K562 (cell line): ENCODE data around the gene ETHE1. TPM values are rescaled to one million over a fixed set of nuclear protein-coding genes. Genes with fewer than 3 reads are reported as not detected.

Experiments
- ATAC-seq: fragments of 200-7000 bp; cut with Tn5 transposase; 3 replicates; pipeline ENCODE4 v1.9.1; 2020; ENCODE audit warnings: moderate library complexity
- BruUV-seq: library from RNA; stranded (reverse); fragments of 400-500 nt; replicated peaks from 2 replicates; lab custom pipeline; 2021; lab: Mats Ljungman, UMichigan
- CTCF ChIA-PET: fragments of 300-600 bp; formaldehyde crosslinking; extraction: SDS; loops from one replicate; lab custom pipeline; 2021; ENCODE audit warnings: low intra/inter-chr PET ratio; lab: Yijun Ruan, JAX
- POLR2A ChIA-PET: fragments of 300-600, 350-650 bp; sonication (Branson Sonifier 250); formaldehyde crosslinking; extraction: SDS; loops from one replicate; lab custom pipeline; 2021; ENCODE audit warnings: antibody characterized with exemption, inconsistent platforms; lab: Yijun Ruan, JAX
- DNase-seq, 4 experiments: peaks; one replicate each; pipeline versions ENCODE4 v3.0.0 to v3.0.0-alpha.2; 2011 to 2018; ENCODE audit warnings: low spot score in 3 of 4, mixed read lengths in 3 of 4; ENCODE audit errors: extremely low read depth in 1 of 4
- FAIRE-seq: peaks from 2 replicates; lab custom pipeline; 2011; peaks lifted over from hg19 to GRCh38; lab: Jason Lieb, UNC
- H2AFZ ChIP-seq: 2 replicates; pipeline ENCODE4 v1.6.0; 2011; ENCODE audit warnings: low read depth, low read length, control low read depth, inconsistent platforms
- H3K27ac ChIP-seq: fragments of 200-600 bp; 3 replicates; pipeline ENCODE4 v1.8.0; 2011; ENCODE audit warnings: low read depth, mild to moderate bottlenecking, control low read depth, inconsistent platforms, low read length, moderate library complexity, mixed read lengths; ENCODE audit errors: extremely low read depth
- H3K27me3 ChIP-seq, 2 experiments: fragments of 300-600 bp in 1 of 2; 2 replicates in 1 of 2; 3 replicates in 1 of 2; pipeline versions ENCODE4 v1.6.0 to v1.8.0; 2011; ENCODE audit warnings: inconsistent platforms in 2 of 2, low read length in 2 of 2, mild to moderate bottlenecking in 1 of 2, mixed read lengths in 1 of 2, moderate library complexity in 1 of 2; ENCODE audit not compliant: control insufficient read depth in 2 of 2, insufficient read depth in 2 of 2
- H3K36me3 ChIP-seq: fragments of 300-600 bp; 3 replicates; pipeline ENCODE4 v1.8.0; 2011; ENCODE audit warnings: mild to moderate bottlenecking, low read length, inconsistent platforms; ENCODE audit not compliant: control insufficient read depth, insufficient read depth
- H3K4me1 ChIP-seq, 2 experiments: fragments of 200-600 bp in 1 of 2; replicated peaks in 1 of 2; 2 replicates in 1 of 2; 3 replicates in 1 of 2; pipeline versions ENCODE4 v1.5.1 to v1.8.0; 2011; ENCODE audit warnings: inconsistent platforms in 2 of 2, low read length in 2 of 2, mild to moderate bottlenecking in 1 of 2, mixed read lengths in 1 of 2, moderate library complexity in 1 of 2; ENCODE audit not compliant: control insufficient read depth in 2 of 2, insufficient read depth in 2 of 2
- H3K4me2 ChIP-seq: 2 replicates; pipeline ENCODE4 v1.6.1; 2011; ENCODE audit warnings: low read length, control low read depth, inconsistent platforms, mixed read lengths; ENCODE audit not compliant: insufficient read depth
- H3K4me3 ChIP-seq: fragments of 200-600 bp; sonication (generic), shearing (Covaris generic); 2 replicates; pipeline ENCODE4 v1.5.1; 2016; ENCODE audit warnings: control low read depth, inconsistent platforms
- H3K79me2 ChIP-seq: fragments of 200-600 bp; 3 replicates; pipeline ENCODE4 v1.8.0; 2011; ENCODE audit warnings: low read length, inconsistent platforms; ENCODE audit not compliant: control insufficient read depth, insufficient read depth
- H3K9ac ChIP-seq, 2 experiments: 2 replicates each; pipeline versions ENCODE4 v1.6.0 to v1.6.1; 2011; ENCODE audit warnings: low read depth in 2 of 2, low read length in 2 of 2, control low read depth in 1 of 2, inconsistent platforms in 1 of 2, mild to moderate bottlenecking in 1 of 2, mixed read lengths in 1 of 2; ENCODE audit not compliant: insufficient read depth in 1 of 2
- H3K9me1 ChIP-seq: one replicate; pipeline ENCODE4 v1.6.0; 2011; ENCODE audit warnings: inconsistent platforms, mild to moderate bottlenecking, low read length, moderate library complexity; ENCODE audit not compliant: control insufficient read depth, insufficient read depth
- H3K9me3 ChIP-seq: replicated peaks from 2 replicates; pipeline ENCODE4 v1.5.1; 2011; ENCODE audit warnings: low read depth, low read length, inconsistent platforms; ENCODE audit not compliant: control insufficient read depth, insufficient read depth
- H4K20me1 ChIP-seq: replicated peaks from 2 replicates; pipeline ENCODE4 v1.6.1; 2011; ENCODE audit warnings: low read length, inconsistent platforms, mixed read lengths; ENCODE audit not compliant: control insufficient read depth, insufficient read depth
- CTBP1 ChIP-seq: fragments of 450-650 bp; IDR thresholded peaks from 2 replicates; pipeline ENCODE4 v1.6.1; 2016; ENCODE audit warnings: borderline replicate concordance
- E2F3 ChIP-seq: fragments of 250-450 bp; sonication (Bioruptor Pico); IDR thresholded peaks from 2 replicates; pipeline ENCODE4 v1.4.0; 2020; ENCODE audit warnings: mild to moderate bottlenecking
- MECOM ChIP-seq: fragments of 250-450 bp; sonication (Bioruptor Pico); IDR thresholded peaks from 2 replicates; pipeline ENCODE4 v1.8.0; 2022; ENCODE audit warnings: inconsistent platforms
- SLC30A9 ChIP-seq: fragments of 250-450 bp; sonication (Bioruptor Pico); IDR thresholded peaks from 2 replicates; pipeline ENCODE4 v1.8.0; 2022; ENCODE audit warnings: mild to moderate bottlenecking, moderate library complexity
- TBL1XR1 ChIP-seq, 2 experiments: IDR thresholded peaks; 2 replicates each; pipeline ENCODE4 v1.6.1; 2012; ENCODE audit warnings: improper control_type of control experiment in 2 of 2, low read length in 2 of 2, mild to moderate bottlenecking in 1 of 2
- ZBTB7A ChIP-seq: IDR thresholded peaks from 2 replicates; pipeline ENCODE4 v1.6.1; 2011; ENCODE audit warnings: low read depth, mild to moderate bottlenecking, low read length, moderate library complexity, borderline replicate concordance; ENCODE audit not compliant: control insufficient read depth
- ZC3H11A ChIP-seq: IDR thresholded peaks from 2 replicates; pipeline ENCODE4 v1.6.1; 2012; ENCODE audit warnings: low read depth, low read length, improper control_type of control experiment
- ZC3H8 ChIP-seq: fragments of 450-650 bp; IDR thresholded peaks from 2 replicates; pipeline ENCODE4 v1.6.1; 2017
- ZNF77 ChIP-seq: fragments of 250-450 bp; sonication (Bioruptor Pico); IDR thresholded peaks from 2 replicates; pipeline ENCODE4 v1.5.0; 2020
- WGBS: fragments of 100-300 bp; shearing (Covaris generic); methylation state at CpG from one replicate; pipeline ENCODE4 v1.1.6; 2016; ENCODE audit warnings: low coverage, mixed read lengths; ENCODE audit not compliant: insufficient coverage; ENCODE audit errors: missing lambda C conversion rate; 5-methylcytosine and 5-hydroxymethylcytosine counted together
- in situ Hi-C: fragments of 300-500 bp; cut with MboI; formaldehyde crosslinking; loops from 4 replicates; pipeline ENCODE4 v1.15.0; 2018; ENCODE audit warnings: inconsistent platforms, mixed read lengths
- intact Hi-C: fragments of 100-400 bp; cut with micrococcal nuclease; formaldehyde crosslinking; loops from 2 replicates; pipeline ENCODE4 v1.14.2; 2022
- polyA plus RNA-seq, 8 experiments: library from polyadenylated mRNA; depleted of rRNA in 4 of 8; stranded (reverse) in 5 of 8; unstranded in 3 of 8; fragments of >200 nt; fragmentation: Nextera tagmentation in 2 of 8; fragmentation: Illumina TruSeq in 1 of 8; extraction: Ambion mirVana in 2 of 8; extraction: Trizol in 1 of 8; gene quantifications; 2 replicates each; pipeline versions ENCODE4 v1.2.1 to v1.2.3, GENCODE V29; 2011 to 2014; ENCODE audit warnings: inconsistent platforms in 1 of 8, missing spikeins in 1 of 8
- total RNA-seq, 7 experiments: library from RNA; depleted of rRNA in 6 of 7; stranded (reverse); fragments of >200 nt in 6 of 7; fragmentation: Illumina TruSeq in 2 of 7; extraction: Trizol in 2 of 7; gene quantifications; 2 replicates each; pipeline versions ENCODE4 v1.2.1 to v1.2.3, GENCODE V29; 2011 to 2021; ENCODE audit warnings: low replicate concordance in 1 of 7
- TF ChIP-seq, protein P1 (sequence below): fragments of 250-450 bp; sonication (Bioruptor Pico); IDR thresholded peaks from 2 replicates; pipeline ENCODE4 v1.5.1; 2021; ENCODE audit warnings: mild to moderate bottlenecking
- TF ChIP-seq, protein P2 (sequence below), 2 experiments: fragments of 450-650 bp; formaldehyde crosslinking in 1 of 2; IDR thresholded peaks; 2 replicates each; pipeline versions ENCODE4 v1.4.0 to v1.6.1; 2014 to 2020; ENCODE audit warnings: mild to moderate bottlenecking in 2 of 2, borderline replicate concordance in 1 of 2, low read depth in 1 of 2

Gene ETHE1
- total and polyA plus RNA-seq, 9 of the 15 experiments (the other 6 are each of a cell fraction or from before 2014, with no cell fraction given) = 2.9 to 21.0 (median 10.2) TPM

DNA sequence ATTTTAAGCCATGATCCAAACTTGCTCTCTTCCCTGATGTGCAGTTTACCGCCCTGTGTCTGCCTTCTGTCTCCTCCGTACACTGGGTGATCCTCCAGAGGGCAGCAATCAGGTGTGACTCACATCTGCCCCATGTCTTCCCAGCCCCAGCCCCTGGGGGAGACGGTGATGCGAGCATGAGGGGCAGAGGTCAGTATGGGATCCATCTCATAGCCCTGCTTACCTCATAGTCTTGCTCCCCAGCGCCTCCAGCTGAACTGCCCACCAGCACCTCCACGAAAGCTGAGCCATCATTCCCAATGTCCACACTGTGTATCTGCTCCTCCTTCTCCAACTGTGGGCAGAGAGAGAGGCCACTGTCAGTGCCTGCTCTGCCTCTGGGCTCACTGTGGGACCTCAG lies 33.7 kb upstream of the ETHE1 start (continued):
- TF ChIP-seq, protein P1, sequence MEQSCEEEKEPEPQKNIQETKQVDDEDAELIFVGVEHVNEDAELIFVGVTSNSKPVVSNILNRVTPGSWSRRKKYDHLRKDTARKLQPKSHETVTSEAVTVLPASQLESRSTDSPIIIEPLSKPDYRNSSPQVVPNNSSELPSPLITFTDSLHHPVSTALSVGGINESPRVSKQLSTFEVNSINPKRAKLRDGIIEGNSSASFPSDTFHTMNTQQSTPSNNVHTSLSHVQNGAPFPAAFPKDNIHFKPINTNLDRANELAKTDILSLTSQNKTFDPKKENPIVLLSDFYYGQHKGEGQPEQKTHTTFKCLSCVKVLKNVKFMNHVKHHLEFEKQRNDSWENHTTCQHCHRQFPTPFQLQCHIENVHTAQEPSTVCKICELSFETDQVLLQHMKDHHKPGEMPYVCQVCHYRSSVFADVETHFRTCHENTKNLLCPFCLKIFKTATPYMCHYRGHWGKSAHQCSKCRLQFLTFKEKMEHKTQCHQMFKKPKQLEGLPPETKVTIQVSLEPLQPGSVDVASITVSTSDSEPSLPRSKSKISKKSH = no peak

DNA sequence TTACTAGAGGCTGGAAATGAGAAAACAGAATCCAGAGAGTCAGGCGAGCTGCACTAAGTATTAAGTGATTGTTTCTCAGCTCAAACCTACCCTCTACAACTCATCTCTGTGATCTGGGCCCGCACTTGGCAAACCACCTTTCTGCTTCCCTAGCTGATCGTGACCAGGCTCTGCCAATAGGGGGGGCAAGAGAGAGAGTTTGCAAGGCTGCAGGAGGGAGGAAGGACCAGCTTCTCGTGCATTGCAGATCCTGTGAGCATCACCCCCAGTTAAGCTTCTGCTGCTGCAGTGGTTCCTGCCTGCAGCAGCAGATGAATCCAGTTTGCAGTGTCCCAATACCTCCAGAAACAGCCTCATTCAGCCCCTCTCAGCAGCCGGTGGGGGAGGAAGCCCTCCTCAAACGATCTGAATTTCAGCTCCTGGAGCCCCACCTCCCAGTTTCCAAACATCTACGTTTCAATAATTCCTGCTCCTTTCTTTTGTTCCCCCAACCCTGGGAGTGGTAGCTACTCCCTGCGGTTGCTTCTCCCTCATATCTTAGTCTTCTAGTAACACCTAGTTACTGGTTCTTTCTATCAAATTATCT lies 28.3 kb upstream of the ETHE1 start:
- WGBS = 35% methylated on average over 7 of the region's 8 CpGs
- POLR2A ChIA-PET = interaction anchor here (0.6 to 1.9 kb wide), 8 partner anchors 8 to 165 kb away, joined by 3 to 7 read pairs (median 4); partner anchors contain the start of gene XRCC1
- Histone ChIP-seq H3K79me2 (no peaks in the 10 kb centered on the region), H3K27me3 (no peaks in the 10 kb centered on the region), H3K27ac (no peak overlapping the region), H3K4me3 (no peak overlapping the region), H3K4me2 (no peak overlapping the region), H2AFZ (no peak overlapping the region), H3K36me3 (peaks cover 57% of the 10 kb centered on the region; the same call in 2 of the 3 replicates), H3K9me1 (no peaks in the 10 kb centered on the region), H3K9ac (no peak overlapping the region), H4K20me1 (no peaks in the 10 kb centered on the region), H3K9me3 (no peaks in the 10 kb centered on the region), H3K4me1 (peaks cover 0 to 8% of the 10 kb centered on the region in 2 experiments; a peak in 1 of 5 replicates)
- CTCF ChIA-PET = interaction anchor here (1.4 to 1.8 kb wide), 2 partner anchors 69 to 98 kb away, joined by 4 to 7 read pairs; no protein-coding TSS in a partner anchor
- FAIRE-seq = peak; percentile 95
- intact Hi-C loops (loop anchor here (1.0 to 10.0 kb wide), 2 partner anchors 70 to 97 kb away; no protein-coding TSS in a partner anchor), in situ Hi-C loops (loop anchor here (5.0 kb wide), 1 partner anchor 97 kb away; no protein-coding TSS in a partner anchor)
- no TSS peak for BruUV-seq
- peak; percentile 71 to 83 (median 76) for DNase-seq
- peak; percentile 97 for ATAC-seq
- TF ChIP-seq ZC3H11A (no peak), CTBP1 (peak; percentile 37; the same call in 1 of the 2 replicates), ZBTB7A (no peak), ZNF77 (CRISPR knock-in tag) (no peak), TBL1XR1 (IDR thresholded peaks at IDR 0.05; ENCODE audit: low read length in 2 of 2) (no peak), SLC30A9 (CRISPR knock-in tag) (no peak), MECOM (CRISPR knock-in tag) (no peak), E2F3 (CRISPR knock-in tag) (no peak), ZC3H8 (no peak)
- TF ChIP-seq, protein P2, sequence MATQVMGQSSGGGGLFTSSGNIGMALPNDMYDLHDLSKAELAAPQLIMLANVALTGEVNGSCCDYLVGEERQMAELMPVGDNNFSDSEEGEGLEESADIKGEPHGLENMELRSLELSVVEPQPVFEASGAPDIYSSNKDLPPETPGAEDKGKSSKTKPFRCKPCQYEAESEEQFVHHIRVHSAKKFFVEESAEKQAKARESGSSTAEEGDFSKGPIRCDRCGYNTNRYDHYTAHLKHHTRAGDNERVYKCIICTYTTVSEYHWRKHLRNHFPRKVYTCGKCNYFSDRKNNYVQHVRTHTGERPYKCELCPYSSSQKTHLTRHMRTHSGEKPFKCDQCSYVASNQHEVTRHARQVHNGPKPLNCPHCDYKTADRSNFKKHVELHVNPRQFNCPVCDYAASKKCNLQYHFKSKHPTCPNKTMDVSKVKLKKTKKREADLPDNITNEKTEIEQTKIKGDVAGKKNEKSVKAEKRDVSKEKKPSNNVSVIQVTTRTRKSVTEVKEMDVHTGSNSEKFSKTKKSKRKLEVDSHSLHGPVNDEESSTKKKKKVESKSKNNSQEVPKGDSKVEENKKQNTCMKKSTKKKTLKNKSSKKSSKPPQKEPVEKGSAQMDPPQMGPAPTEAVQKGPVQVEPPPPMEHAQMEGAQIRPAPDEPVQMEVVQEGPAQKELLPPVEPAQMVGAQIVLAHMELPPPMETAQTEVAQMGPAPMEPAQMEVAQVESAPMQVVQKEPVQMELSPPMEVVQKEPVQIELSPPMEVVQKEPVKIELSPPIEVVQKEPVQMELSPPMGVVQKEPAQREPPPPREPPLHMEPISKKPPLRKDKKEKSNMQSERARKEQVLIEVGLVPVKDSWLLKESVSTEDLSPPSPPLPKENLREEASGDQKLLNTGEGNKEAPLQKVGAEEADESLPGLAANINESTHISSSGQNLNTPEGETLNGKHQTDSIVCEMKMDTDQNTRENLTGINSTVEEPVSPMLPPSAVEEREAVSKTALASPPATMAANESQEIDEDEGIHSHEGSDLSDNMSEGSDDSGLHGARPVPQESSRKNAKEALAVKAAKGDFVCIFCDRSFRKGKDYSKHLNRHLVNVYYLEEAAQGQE (IDR thresholded peaks at IDR 0.05; ENCODE audit: borderline replicate concordance) = peak; percentile 46; the same call in 1 of the 2 replicates
- TF ChIP-seq, protein P2 (CRISPR knock-in tag; IDR thresholded peaks at IDR 0.05; ENCODE audit: low read depth) = no peak
